BJ (cell line): Measurements from ENCODE around the gene PCYT1A. TPM values are rescaled to one million over a fixed set of nuclear protein-coding genes. Genes with fewer than 3 reads are reported as not detected.
"Not testable (repeated sequence)": the region's sequence is repeated elsewhere in the genome, so short reads cannot be mapped to it uniquely, and the experiment has no call there.

ENCODE experiments used
- CTCF ChIA-PET: fragments of 350-600 bp; formaldehyde crosslinking; extraction: SDS; loops from one replicate; lab custom pipeline; 2021; ENCODE audit warnings: antibody characterized with exemption, inconsistent platforms; lab: Yijun Ruan, JAX
- POLR2A ChIA-PET: fragments of 300-600 bp; sonication (Branson Sonifier 250); formaldehyde crosslinking; extraction: SDS; loops from one replicate; lab custom pipeline; 2021; ENCODE audit warnings: antibody characterized with exemption; lab: Charles Lee
- DNase-seq: peaks from one replicate; pipeline ENCODE4 v3.0.0-alpha.2; 2011; ENCODE audit warnings: low read depth
- H3K27me3 ChIP-seq: 2 replicates; pipeline ENCODE4 v1.6.0; 2011; ENCODE audit warnings: low read length; ENCODE audit not compliant: control insufficient read depth, insufficient read depth
- H3K36me3 ChIP-seq: 2 replicates; pipeline ENCODE4 v1.5.1; 2011; ENCODE audit warnings: low read length; ENCODE audit not compliant: control insufficient read depth, insufficient read depth
- H3K4me3 ChIP-seq: 2 replicates; pipeline ENCODE4 v1.5.1; 2011; ENCODE audit warnings: low read depth, mild to moderate bottlenecking, control low read depth, low read length
- polyA plus RNA-seq: library from polyadenylated mRNA; depleted of rRNA; stranded (reverse); fragments of >200 nt; gene quantifications from 2 replicates; pipeline ENCODE4 v1.2.3, GENCODE V29; 2011; rRNA removed
- small RNA-seq: library from RNA; depleted of rRNA; stranded (forward); fragments of <200 nt; gene quantifications from one replicate; pipeline ENCODE3, GENCODE V24; 2012; ENCODE audit warnings: low replicate concordance, low read depth; ENCODE audit not compliant: insufficient read length
- TF ChIP-seq, protein P1 (sequence below): IDR thresholded peaks from 2 replicates; pipeline ENCODE4 v1.5.1; 2011; ENCODE audit warnings: low read depth, mild to moderate bottlenecking, control low read depth, inconsistent platforms, low read length, moderate library complexity; ENCODE audit not compliant: insufficient read depth

PCYT1A gene
- polyA plus RNA-seq, 1 experiment = 75.0 TPM

DNA sequence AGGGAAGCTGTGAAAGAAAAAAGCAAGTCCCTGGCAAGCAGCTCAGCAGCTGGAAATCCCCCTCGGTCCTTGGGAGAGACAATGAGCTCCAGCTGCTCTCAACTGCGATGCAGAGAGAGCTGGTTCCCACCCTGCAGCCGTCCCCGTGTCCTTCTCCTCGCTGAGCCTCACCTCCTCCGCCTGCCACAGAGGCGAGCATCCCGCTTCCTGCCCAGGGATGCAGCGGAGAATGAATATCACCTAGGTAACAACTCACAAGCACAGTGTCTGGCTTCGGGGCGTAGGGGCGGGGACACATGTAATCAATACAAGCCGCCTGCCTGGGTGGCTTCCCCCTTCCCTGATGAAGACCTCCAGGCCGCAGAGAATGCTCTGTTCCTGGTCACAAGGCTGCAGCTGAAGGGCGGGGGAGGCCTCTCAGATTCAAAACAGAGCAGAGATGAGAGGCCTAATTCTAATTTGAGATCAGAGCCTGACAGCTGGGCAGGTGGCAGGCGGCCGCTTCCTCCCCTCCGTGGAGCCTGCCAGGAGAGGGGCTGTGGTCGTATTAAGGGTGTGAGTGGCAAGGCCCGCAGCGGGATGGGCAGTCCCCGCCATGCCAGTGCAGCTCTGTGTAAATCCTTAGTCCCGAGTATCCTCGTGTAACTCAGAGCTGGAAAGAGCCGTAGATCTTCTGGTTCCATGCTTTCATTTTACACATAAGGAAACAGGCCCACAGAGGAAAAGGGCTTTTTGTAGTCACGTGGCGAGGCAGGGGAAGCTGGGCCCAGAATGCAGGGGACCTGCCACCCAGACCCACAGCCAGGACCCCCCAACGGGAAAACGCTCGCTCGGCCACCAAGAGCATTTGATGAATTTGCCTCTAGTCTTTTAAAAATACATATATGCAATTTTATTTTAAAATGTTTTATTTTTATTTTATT lies 100.6 kb downstream of the PCYT1A start:
- POLR2A ChIA-PET = no interaction called here
- no peaks in the 10 kb centered on the region for H3K36me3 ChIP-seq
- CTCF ChIA-PET = interaction anchor here (1.2 to 4.5 kb wide), 2 partner anchors 10 to 113 kb away, joined by 3 to 30 read pairs; no protein-coding TSS in a partner anchor
- no peak for DNase-seq
- H3K27me3 ChIP-seq = no peaks in the 10 kb centered on the region
- no peak overlapping the region for H3K4me3 ChIP-seq
- TF ChIP-seq, protein P1, sequence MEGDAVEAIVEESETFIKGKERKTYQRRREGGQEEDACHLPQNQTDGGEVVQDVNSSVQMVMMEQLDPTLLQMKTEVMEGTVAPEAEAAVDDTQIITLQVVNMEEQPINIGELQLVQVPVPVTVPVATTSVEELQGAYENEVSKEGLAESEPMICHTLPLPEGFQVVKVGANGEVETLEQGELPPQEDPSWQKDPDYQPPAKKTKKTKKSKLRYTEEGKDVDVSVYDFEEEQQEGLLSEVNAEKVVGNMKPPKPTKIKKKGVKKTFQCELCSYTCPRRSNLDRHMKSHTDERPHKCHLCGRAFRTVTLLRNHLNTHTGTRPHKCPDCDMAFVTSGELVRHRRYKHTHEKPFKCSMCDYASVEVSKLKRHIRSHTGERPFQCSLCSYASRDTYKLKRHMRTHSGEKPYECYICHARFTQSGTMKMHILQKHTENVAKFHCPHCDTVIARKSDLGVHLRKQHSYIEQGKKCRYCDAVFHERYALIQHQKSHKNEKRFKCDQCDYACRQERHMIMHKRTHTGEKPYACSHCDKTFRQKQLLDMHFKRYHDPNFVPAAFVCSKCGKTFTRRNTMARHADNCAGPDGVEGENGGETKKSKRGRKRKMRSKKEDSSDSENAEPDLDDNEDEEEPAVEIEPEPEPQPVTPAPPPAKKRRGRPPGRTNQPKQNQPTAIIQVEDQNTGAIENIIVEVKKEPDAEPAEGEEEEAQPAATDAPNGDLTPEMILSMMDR = no peak

DNA sequence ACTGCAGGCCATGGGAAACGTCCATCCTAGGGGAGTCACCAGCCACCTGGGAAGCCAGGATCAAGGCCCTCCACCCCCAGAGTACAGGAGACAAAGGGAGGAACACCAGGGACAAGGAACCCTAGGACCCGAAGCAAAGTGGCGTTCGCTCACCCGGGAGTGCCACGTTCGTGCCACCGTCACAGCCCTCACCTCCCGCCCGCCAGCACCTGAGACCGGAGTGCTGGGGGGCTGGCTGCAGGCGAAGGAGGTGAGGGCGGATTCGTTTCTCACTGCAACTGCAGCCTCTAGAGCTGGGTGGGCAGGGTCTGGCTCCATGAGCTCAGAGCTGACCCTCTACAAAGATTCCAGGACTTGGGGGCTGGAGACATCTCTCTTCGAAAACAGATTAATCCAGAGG lies 102.6 kb downstream of the PCYT1A start:
- TF ChIP-seq, protein P1 = no peak
- DNase-seq = no peak
- no peaks in the 10 kb centered on the region for H3K27me3 ChIP-seq
- CTCF ChIA-PET = interaction anchor here (4.5 kb wide), 1 partner anchor 13 kb away, joined by 30 read pairs; no protein-coding TSS in a partner anchor
- H3K36me3 ChIP-seq = no peaks in the 10 kb centered on the region
- POLR2A ChIA-PET = no interaction called here
- H3K4me3 ChIP-seq = no peak overlapping the region

DNA sequence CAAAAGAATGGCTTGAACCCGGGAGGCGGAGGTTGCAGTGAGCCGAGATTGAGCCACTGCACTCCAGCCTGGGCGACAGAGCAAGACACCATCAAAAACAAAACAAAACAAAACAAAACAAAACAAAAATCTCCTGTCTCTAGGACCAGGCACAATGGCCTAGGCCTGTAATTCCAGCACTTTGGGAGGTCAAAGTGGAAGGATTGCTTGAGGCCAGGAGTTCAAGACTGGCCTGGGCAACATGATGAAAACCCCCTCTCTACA lies 103.4 kb downstream of the PCYT1A start:
- DNase-seq, H3K27me3 ChIP-seq, H3K4me3 ChIP-seq, H3K36me3 ChIP-seq, POLR2A ChIA-PET: not testable (repeated sequence)
- CTCF ChIA-PET = interaction anchor here (0.6 kb wide), 1 partner anchor 11 kb away, joined by 3 read pairs; no protein-coding TSS in a partner anchor

DNA sequence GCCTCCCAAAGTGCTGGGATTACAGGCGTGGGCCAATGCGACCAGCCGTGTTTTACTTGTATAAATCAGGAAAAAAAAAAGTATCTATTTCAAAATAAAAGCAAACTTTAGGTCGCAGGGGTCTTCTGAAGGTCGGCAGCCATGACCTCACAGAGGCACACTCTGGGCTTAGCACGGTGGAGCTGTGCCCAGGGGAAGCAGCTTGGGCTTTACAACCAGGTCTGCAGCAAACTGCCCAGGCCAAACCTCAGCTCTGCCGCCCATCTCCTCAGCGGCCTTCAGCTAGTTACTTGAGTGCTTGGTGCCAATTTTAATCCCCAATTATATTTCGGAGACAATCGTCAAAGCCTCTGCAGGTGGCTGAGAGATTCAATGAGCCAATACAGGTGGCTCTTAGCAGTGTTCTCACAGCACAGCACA lies 106.4 kb downstream of the PCYT1A start:
- TF ChIP-seq, protein P1 = no peak
- ChIA-PET POLR2A (no interaction called here), CTCF (interaction anchor here (1.0 kb wide), 1 partner anchor 15 kb away, joined by 4 read pairs; no protein-coding TSS in a partner anchor)
- Histone ChIP-seq H3K36me3 (no peaks in the 10 kb centered on the region), H3K27me3 (no peaks in the 10 kb centered on the region), H3K4me3 (no peak overlapping the region)
- DNase-seq = no peak

DNA sequence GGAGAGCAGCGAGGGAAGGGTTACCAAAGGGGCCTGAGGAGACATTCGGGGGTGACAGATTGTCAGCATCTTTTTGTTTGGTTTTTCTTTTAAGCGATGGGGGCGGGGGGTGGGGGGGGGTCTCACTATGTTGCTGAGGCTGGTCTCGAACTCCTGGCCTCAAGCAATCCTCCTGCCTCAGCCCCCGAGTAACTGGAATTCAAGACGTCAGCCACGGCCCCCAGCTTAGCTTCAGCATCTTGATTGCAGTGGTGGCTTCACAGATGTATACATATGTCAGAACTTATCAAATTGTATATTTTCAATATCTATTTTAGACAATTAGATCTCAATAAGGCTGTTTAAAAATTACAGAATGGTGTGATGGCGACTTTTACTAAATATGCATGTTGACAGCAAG lies 107.2 kb downstream of the PCYT1A start:
- Histone ChIP-seq H3K27me3 (0 out of 2 replicates have a peak, but pooled peaks cover 1% of the 10 kb centered on the region), H3K36me3 (no peaks in the 10 kb centered on the region), H3K4me3 (no peak overlapping the region)
- DNase-seq = no peak
- POLR2A ChIA-PET = no interaction called here
- CTCF ChIA-PET = interaction anchor here (1.9 kb wide), 1 partner anchor 108 kb away, joined by 11 read pairs; no protein-coding TSS in a partner anchor
- TF ChIP-seq, protein P1 = no peak

Small RNA genes within 50 kb of the gene (small RNA-seq; reads per million reads assigned to genes)
- not detected for gene AC069257.2
- not detected for gene RF00019

Other genes starting within 250 kb of the PCYT1A start
- gene TFRC, start 205.6 kb downstream of the PCYT1A start, polyA plus RNA-seq = 60.7 and 131 TPM in 2 replicates
- gene ZDHHC19, start 76.3 kb downstream of the PCYT1A start, polyA plus RNA-seq = not detected in 2 replicates
- not detected in 2 replicates for gene SLC51A, start 71.2 kb downstream of the PCYT1A start, polyA plus RNA-seq
- 7.6 and 11.1 TPM in 2 replicates for gene DYNLT2B, start 30.5 kb upstream of the PCYT1A start, polyA plus RNA-seq
- gene TM4SF19, start 50.7 kb upstream of the PCYT1A start, polyA plus RNA-seq = not detected in 2 replicates
- 11.3 and 17.9 TPM in 2 replicates for gene UBXN7, start 144.7 kb upstream of the PCYT1A start, polyA plus RNA-seq
- 2.4 and 3.3 TPM in 2 replicates for gene RNF168, start 216.0 kb upstream of the PCYT1A start, polyA plus RNA-seq
- gene SMCO1, start 227.6 kb upstream of the PCYT1A start, polyA plus RNA-seq = not detected in 2 replicates